Nephron (organoid): ENCODE data around the gene TAF7.
"Not testable (repeated sequence)": the region's sequence is repeated elsewhere in the genome, so short reads cannot be mapped to it uniquely, and the experiment has no call there.

Experiments
- H3K27ac Mint-ChIP-seq, 3 experiments: 2 replicates each; pipeline ENCODE4 v1.8.0; 2020; ENCODE audit warnings: mixed read lengths in 3 of 3, mild to moderate bottlenecking in 2 of 3, moderate library complexity in 1 of 3
- H3K27me3 Mint-ChIP-seq: 2 replicates; pipeline ENCODE4 v1.8.0; 2021; ENCODE audit warnings: low read depth, mild to moderate bottlenecking, moderate library complexity, mixed read lengths
- H3K36me3 Mint-ChIP-seq: 2 replicates; pipeline ENCODE4 v1.8.0; 2020; ENCODE audit warnings: low read depth, mixed read lengths
- H3K4me1 Mint-ChIP-seq: 2 replicates; pipeline ENCODE4 v1.8.0; 2020; ENCODE audit warnings: mixed read lengths
- H3K4me3 Mint-ChIP-seq, 3 experiments: 2 replicates each; pipeline ENCODE4 v1.8.0; 2020; ENCODE audit warnings: mild to moderate bottlenecking in 3 of 3, mixed read lengths in 3 of 3, moderate library complexity in 2 of 3
- H3K9me3 Mint-ChIP-seq: 2 replicates; pipeline ENCODE4 v1.8.0; 2020; ENCODE audit warnings: mixed read lengths
- TF ChIP-seq, protein P1 (sequence below), 3 experiments: fragments of 200-600 bp; sonication (generic); IDR thresholded peaks; one replicate each; pipeline ENCODE4 v1.5.0; 2021; ENCODE audit warnings: antibody characterized with exemption in 3 of 3; ENCODE audit not compliant: unreplicated experiment in 3 of 3

The TAF7 gene

DNA sequence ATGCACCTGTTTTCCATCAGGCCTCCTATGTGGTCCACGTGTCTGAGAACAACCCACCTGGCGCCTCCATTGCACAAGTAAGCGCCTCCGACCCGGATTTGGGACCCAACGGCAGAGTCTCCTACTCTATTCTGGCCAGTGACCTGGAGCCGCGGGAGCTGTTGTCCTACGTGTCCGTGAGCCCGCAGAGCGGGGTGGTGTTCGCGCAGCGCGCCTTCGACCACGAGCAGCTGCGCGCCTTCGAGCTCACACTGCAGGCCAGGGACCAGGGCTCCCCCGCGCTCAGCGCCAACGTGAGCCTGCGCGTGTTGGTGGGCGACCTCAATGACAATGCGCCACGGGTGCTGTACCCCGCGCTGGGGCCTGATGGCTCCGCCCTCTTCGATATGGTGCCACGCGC lies 31.0 kb upstream of the TAF7 start:
- no peak overlapping the region for H3K27ac Mint-ChIP-seq
- H3K4me1 Mint-ChIP-seq = no peaks in the 10 kb centered on the region
- TF ChIP-seq, protein P1, sequence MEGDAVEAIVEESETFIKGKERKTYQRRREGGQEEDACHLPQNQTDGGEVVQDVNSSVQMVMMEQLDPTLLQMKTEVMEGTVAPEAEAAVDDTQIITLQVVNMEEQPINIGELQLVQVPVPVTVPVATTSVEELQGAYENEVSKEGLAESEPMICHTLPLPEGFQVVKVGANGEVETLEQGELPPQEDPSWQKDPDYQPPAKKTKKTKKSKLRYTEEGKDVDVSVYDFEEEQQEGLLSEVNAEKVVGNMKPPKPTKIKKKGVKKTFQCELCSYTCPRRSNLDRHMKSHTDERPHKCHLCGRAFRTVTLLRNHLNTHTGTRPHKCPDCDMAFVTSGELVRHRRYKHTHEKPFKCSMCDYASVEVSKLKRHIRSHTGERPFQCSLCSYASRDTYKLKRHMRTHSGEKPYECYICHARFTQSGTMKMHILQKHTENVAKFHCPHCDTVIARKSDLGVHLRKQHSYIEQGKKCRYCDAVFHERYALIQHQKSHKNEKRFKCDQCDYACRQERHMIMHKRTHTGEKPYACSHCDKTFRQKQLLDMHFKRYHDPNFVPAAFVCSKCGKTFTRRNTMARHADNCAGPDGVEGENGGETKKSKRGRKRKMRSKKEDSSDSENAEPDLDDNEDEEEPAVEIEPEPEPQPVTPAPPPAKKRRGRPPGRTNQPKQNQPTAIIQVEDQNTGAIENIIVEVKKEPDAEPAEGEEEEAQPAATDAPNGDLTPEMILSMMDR (IDR thresholded peaks at IDR 0.05; ENCODE audit: unreplicated experiment in 3 of 3) = no peak
- H3K4me3 Mint-ChIP-seq = no peak overlapping the region
- H3K27me3 Mint-ChIP-seq = peaks cover 2% of the 10 kb centered on the region
- H3K36me3 Mint-ChIP-seq = peaks cover 35% of the 10 kb centered on the region
- H3K9me3 Mint-ChIP-seq = peaks cover 58% of the 10 kb centered on the region

- H3K4me3 Mint-ChIP-seq = peak within 1 kb of the TSS in 1 of 3 experiments; percentile 45
- peaks cover 26% of the 10 kb centered on the region for H3K36me3 Mint-ChIP-seq
- H3K4me1 Mint-ChIP-seq = no peaks in the 10 kb centered on the region
- no peak within 1 kb of the TSS for H3K27ac Mint-ChIP-seq
- peaks cover 54% of the 10 kb centered on the region for H3K9me3 Mint-ChIP-seq
- TF ChIP-seq, protein P1 (IDR thresholded peaks at IDR 0.05; ENCODE audit: unreplicated experiment in 3 of 3) = no peak
- H3K27me3 Mint-ChIP-seq = peaks cover 3% of the 10 kb centered on the region
These were observed 29.5 kb upstream of the TAF7 start, which contains the start of gene PCDHGB1 for GRCh38 chr5:141349917-141350619. TSS of gene PCDHGB1 (plus strand) at chr5:141350099. CDS start at chr5:141350261, 162 bp downstream.

DNA sequence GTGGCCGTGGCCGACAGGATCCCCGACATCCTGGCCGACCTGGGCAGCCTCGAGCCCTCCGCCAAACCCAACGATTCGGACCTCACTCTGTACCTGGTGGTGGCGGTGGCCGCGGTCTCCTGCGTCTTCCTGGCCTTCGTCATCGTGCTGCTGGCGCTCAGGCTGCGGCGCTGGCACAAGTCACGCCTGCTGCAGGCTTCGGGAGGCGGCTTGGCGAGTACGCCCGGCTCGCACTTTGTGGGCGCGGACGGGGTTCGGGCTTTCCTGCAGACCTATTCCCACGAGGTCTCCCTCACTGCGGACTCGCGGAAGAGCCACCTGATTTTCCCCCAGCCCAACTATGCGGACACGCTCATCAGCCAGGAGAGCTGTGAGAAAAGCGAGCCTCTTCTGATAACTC lies 25.4 kb upstream of the TAF7 start:
- H3K4me1 Mint-ChIP-seq, H3K27ac Mint-ChIP-seq, H3K27me3 Mint-ChIP-seq, H3K4me3 Mint-ChIP-seq: not testable (repeated sequence)
- Mint-ChIP-seq H3K36me3 (peaks cover 25% of the 10 kb centered on the region), H3K9me3 (peaks cover 75% of the 10 kb centered on the region)

DNA sequence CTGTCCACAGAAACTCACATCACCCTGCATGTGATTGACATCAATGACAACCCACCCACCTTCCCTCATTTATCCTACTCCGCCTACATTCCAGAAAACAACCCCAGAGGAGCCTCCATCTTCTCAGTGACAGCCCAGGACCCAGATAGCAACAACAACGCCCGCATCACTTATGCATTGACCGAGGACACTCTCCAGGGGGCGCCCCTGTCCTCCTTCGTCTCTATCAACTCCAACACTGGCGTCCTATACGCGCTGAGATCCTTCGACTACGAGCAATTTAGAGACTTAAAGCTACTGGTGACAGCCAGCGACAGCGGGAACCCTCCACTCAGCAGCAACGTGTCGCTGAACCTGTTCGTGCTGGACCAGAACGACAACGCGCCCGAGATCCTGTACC lies 24.7 kb upstream of the TAF7 start:
- peaks cover 24% of the 10 kb centered on the region for H3K36me3 Mint-ChIP-seq
- peaks cover 4% of the 10 kb centered on the region for H3K27me3 Mint-ChIP-seq
- H3K9me3 Mint-ChIP-seq = peaks cover 76% of the 10 kb centered on the region
- no peak overlapping the region for H3K4me3 Mint-ChIP-seq
- no peaks in the 10 kb centered on the region for H3K4me1 Mint-ChIP-seq
- TF ChIP-seq, protein P1 (IDR thresholded peaks at IDR 0.05; ENCODE audit: unreplicated experiment in 3 of 3) = no peak
- H3K27ac Mint-ChIP-seq = no peak overlapping the region

DNA sequence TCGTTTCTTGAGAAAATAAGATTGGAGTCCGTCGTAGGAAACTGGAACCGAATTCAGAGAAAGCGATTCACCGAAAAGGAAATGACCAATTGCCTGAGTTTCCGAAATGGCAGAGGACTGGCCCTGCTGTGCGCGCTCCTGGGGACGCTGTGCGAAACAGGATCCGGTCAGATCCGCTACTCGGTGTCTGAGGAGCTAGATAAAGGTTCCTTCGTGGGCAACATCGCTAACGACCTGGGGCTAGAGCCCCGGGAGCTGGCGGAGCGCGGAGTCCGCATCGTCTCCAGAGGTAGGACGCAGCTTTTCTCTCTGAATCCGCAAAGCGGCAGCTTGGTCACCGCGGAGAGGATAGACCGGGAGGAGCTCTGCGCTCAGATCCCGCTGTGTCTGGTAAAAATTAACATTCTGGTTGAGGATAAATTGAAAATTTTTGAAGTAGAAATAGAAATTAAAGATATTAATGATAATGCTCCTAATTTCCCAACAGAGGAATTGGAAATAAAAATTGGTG lies 23.4 kb upstream of the TAF7 start:
- TF ChIP-seq, protein P1 (IDR thresholded peaks at IDR 0.05; ENCODE audit: unreplicated experiment in 3 of 3) = no peak
- Mint-ChIP-seq H3K27ac (no peak overlapping the region), H3K4me3 (no peak overlapping the region), H3K27me3 (peaks cover 4% of the 10 kb centered on the region), H3K36me3 (peaks cover 22% of the 10 kb centered on the region), H3K4me1 (no peaks in the 10 kb centered on the region), H3K9me3 (peaks cover 70% of the 10 kb centered on the region)

- Mint-ChIP-seq H3K27me3 (peaks cover 4% of the 10 kb centered on the region), H3K27ac (no peak within 1 kb of the TSS), H3K4me3 (no peak within 1 kb of the TSS), H3K9me3 (peaks cover 70% of the 10 kb centered on the region), H3K4me1 (no peaks in the 10 kb centered on the region), H3K36me3 (peaks cover 25% of the 10 kb centered on the region)
- TF ChIP-seq, protein P1 (IDR thresholded peaks at IDR 0.05; ENCODE audit: unreplicated experiment in 3 of 3) = no peak
These were observed 22.8 kb upstream of the TAF7 start, which contains the start of gene PCDHGA3 for GRCh38 chr5:141343242-141343952. TSS of gene PCDHGA3 (plus strand) at chr5:141343829. CDS start at chr5:141344034, 205 bp downstream.
